ENCODE measurements around the gene MXRA8.

MXRA8 gene

DNA sequence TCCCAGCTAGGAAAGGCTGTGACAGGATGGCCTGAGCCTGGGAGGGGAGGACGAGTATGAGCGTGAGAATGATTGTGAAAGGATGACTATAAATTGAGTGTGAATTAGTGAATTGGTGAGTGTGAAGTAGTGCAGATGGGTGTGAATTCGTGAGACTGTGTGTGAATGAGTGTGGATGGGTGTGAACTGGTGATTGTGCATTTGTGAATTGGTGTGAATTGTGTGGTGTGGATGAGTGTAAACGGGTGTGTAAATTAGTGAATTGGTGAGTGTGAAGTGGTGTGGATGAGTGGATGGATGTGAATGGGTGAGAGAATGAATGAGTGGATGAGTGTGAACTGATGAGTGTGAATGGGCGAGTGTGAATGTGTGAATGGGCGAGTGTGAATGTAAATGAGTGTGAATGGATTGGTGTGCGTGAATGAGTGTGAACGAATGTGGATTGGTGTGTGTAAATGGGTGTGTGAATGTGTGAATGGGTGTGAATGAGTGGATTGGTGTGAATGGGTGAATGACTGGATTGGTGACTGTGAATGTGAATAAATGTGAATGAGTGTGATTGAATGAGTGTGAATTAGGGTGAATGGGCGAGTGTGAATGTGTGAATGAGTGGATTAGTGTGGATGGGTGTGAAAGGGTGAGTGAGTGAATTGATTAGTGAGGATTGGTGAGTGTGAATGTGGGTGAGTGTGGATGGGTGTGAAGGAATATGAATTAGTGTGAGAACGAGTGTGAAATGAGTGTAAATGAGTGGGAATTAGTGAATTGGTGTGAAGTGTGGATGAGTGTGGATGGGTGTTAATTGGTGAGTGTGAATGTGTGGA is 7.7 kb upstream of the MXRA8 start:
- no peak for FAIRE-seq

DNA sequence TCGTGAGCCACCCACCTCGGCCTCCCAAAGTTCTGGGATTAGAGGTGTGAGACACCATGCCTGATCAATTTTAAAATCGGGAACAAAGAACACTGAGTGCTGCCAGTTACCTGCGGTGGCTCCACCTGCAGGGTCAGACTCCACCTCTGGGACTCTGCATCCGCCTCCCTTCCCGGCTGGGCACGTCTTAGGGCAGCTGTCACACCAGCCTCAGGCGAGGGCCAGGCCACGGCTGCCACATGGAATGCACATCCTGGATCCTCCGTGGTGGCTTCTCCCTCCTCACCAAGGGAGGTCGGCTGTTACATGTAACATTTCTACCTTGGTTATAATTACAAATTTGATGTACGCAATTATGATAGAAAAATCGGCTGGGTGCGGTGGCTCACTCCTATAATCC is 5.9 kb upstream of the MXRA8 start:
- no peak for FAIRE-seq

DNA sequence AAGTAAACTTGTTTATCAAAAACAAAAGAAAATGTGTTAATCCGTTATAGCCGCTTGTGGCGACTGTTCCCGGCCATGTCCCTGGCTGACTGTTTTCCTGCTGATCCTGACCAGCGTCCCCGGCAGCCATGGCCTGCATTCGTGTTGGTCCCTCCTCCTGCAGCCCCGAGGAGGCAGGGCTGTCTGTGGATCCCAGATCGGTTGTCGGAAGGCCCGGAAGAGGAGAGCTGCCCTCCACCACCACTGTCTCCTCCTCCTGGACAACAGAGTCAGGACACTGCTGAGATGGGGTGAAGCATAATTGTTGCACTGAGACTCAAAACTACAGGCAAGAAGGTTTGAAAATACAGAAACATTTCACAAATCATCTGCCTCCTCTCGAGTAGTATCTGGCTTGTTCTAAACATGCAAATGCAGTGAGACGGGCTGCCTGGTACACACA is 3.6 kb upstream of the MXRA8 start:
- no peak for FAIRE-seq

DNA sequence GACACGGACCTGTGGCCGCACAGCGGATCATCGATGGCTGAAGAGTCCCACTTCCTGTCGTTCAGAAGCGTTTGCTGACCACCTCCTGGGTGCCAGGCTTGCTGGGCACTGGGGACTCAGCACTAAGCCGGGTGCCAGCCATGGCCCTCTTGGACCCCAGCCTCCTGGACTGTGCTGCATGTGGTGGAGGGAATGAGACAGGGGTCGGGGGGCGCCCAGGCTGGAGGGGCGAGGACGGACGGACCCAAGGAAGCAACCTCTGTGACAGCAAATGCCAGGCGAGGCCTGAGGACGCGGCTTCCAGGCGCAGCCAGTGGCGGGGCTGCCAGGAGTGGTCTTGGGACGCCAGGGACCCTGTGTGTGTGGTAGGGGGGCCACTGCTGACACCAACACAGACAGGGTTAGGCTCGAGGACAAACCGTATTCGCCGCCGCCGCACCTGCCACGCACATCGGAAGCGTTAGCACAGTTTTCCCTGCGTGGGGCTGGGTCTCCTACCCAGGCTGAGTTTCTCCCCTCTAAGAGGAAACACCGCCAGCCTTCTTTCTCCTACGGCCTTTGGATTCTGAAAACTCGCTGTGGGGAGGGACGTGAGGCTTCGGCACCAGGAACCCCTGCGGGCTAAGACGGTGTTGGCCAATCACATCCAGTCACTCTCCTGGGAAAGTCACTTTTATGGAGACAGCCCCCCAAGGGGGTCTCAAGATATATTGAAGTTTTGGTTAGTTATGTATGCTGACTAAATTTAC is 3.1 kb upstream of the MXRA8 start:
- no peak for FAIRE-seq

DNA sequence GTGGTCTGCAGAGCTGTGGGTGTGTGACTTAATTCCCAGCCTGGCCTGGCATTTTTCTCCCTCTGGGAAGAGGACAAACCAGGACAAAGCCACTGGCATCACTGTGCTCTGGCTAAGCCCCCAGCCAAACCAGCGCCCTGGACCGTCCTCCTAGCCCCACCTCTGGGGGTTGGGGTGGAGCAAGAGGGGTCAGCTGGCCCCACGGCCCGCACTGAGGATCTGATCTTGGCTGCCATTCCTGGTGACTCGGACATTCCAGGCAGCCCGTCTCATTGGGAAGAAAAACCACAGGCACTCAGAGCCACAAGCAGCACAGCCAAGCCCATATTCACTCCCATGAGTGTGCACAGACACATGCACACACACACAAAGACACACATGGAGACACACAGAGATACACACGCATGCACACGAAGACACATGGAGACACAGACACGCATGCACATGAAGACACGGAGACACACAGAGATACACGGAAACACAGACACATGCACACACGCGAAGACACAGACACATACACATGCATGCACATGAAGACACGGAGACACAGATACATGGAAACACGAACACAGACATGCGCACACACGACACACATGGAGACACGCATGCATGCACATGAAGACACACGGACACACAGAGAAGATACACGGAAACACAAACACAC is 2.3 kb upstream of the MXRA8 start:
- no peak for FAIRE-seq

DNA sequence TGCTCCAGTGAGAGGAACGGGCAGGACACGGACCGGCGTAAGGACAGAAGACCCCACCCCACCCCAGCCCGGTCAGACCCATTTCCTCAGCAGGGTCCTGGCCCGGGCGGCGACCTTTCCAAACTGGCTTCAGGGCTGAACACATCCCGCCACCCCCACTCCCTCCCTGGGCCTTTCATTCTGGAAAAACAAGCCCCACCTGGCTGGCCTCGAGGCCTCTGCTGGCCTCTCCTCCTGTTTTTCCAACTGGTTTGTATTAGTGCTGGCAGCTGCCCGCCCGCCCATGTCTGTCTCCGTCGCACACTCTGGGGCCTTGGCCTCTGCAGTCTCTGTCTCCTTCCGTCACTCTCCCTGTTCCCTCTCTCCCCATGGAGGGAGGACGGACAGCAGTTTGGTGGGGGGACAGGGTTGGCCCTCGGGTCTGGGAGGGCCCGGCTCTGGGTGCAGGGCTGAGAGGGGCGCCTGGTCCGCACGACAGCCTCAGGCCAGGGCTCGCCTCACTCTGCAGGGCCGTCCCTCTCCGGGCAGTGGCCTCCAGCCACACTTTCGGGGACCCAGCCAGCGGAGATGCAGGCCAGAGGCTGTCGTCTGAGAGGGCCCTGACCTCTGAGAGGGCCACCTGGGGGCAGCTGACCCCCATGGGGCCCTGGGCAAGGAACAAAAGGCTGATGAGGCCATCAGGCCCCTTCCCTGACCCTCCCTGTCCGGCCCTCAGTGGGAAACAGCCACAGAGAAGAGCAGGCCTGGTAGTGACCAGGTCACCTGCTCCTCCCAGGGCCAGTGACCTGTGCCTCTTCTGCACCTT is 1.5 kb upstream of the MXRA8 start:
- no peak for FAIRE-seq

DNA sequence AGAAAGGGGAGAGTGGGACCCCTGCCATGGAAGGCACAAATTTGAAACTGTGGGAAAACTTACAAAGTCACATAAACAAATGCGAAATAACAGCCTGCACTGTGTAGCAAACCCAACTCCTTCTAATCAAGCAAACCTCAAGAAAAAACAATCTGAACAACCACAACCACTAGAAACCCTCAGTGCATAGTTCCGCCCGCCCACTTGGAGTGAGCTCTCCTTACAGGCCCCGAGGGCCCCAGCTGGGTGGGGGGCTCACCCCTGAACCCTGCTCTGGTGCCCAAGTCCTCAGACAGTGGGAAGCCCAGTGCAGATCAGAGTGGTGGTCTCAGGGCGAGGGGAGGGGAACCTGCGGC is 931 bp upstream of the MXRA8 start:
- FAIRE-seq = no peak

DNA sequence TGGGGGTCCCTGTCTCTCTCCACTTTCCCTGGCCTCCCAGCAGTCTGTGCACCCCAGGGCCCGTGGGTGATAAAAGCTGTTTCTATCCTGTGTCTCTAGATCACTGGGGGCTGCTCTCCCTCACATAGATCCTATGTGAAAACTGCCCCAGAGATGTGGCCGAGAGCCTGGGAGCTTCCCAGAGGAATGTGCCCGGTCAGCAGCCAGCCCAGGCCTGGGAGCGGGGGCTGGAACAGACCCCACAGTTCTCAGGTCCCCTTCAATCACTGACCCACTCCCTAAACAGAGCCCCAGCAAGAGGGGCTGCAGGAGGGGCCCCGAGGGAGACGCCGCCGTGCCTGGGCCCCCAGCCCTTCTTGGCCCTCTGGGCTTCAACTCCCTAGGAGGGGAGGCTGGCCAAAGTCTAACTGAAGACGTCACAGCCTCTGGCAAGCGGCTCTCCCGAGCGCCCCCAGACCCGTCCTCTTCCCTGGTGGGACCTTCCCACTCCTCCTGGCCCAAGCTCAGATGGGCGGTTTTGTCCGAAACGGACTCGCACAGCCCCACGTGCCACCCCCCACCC is 403 bp downstream of the MXRA8 start:
- FAIRE-seq = no peak

DNA sequence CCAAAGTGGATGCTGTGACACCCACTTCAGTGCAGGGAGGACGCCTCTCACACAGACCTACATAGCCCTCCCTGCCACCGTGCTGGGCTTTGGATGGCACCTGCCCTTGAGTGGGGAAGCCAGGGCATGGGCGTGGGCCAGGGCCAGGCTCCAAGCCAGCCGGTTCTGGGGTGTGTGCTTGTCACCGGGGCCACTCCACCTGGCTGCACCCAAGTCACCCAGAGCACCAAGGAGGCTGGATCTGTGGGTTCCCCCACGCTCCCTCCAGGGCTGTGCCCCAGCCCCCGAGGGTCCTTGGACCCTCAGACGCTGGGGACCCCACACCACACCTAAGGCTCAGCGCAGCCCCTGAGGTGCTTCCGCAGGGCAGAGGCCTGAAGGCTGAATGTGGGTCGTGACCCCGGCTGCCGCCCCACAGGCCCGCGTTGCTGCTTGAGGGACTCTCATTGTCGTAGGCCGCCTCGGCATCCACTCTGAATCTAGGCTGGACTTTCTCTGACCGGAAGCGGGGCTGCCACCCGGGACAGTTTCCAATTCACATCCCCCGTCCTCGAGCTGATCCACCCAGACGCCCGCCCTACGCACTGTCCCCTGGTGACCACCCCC is 1.5 kb downstream of the MXRA8 start:
- no peak for FAIRE-seq

DNA sequence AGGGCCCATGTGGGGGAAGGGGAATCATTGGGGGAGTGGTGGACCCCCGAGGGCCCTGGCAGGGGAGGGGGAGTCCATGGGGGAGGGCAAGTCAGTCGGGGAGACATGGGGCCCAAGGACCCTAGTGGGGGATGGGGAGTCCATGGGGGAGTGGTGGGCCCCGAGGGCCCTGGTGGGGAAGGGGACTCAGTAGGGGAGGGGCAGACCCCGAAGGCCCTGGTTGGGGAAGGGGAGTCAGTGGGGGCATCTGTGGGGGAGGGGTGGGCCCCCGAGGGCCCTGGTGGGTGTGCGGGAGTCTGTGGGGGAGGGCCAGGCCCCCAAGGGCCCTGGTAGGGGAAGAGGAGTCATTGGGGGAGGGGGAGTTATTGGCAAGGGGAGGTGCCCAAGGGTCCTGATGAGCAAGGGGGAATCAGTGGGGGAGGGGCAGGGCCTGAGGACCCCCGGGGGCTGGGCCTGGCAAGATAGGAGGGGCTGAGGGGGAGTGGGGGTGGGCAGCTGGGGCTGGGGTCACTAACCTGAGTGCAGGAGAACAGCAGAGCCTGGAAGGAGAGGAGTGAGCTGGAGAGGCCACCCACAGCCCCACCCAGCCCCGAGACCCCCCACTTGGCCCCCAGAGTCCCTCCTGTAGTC is 2.1 kb downstream of the MXRA8 start:
- FAIRE-seq = no peak

DNA sequence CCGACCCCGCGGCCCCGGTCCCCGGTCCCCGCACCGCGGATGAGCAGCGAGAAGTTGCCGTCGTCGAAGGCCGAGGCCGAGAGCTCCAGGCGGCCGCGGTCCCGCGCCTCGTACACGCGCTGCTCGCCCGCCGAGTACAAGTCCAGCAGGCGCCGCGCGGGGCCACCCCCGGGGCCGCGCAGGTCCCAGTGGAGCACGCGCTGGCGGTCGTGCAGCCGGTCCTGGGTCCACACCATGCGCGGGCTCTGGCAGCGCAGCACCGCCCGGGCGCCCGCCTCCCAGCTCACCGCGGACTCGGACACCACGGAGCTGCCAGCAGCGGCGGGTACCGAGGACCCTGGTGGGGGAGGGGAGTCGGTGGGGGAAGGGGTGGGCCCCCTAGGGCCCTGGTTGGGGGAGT is 2.9 kb downstream of the MXRA8 start:
- FAIRE-seq = no peak

DNA sequence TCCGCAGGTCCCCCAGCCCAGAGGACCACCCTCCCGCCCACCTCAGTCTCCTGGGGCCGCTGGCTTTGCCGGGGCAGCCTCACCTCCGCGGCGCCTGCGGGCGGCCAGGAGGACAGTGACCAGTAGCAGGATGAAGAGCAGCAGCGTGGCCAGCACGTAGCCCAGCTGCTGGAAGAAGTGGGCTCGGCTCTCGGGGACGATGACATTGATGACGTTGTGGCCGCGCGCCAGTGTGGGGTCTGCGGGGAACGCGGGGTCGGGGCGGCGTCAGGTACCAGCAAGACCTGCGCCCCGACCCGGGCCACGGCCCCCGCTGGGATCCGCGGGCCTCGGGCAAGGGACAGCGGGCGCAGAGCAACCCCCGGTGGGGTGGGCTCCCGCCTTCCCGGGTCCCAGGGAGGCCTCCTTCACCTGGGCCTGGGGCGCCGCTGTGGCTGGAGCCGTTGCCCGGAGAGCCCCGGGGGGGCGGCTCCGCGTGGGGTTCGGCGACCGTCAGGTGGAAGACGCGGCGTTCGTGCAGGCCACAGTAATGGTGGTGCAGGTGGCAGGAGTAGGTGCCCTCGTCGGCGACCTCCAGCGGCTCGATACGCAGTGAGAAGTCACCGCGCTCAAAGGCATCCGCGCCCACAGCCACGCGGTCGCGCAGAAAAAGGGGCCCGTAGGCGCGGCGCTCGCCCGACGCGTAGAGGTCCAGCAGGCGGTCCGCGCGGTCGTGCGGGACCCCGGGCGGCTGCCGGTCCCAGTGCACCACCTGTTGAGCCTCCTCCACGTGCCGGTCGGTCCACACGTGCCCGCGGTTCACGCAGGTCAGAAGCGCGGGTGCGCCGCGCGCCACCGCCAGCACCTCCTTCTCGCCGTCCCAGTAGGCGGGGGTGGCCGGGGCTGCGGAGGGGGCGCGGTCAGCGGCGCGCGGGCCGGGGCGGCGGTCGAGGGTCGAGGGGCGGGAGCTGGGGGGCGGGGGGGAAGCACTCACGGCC is 3.8 kb downstream of the MXRA8 start:
- FAIRE-seq = no peak

DNA sequence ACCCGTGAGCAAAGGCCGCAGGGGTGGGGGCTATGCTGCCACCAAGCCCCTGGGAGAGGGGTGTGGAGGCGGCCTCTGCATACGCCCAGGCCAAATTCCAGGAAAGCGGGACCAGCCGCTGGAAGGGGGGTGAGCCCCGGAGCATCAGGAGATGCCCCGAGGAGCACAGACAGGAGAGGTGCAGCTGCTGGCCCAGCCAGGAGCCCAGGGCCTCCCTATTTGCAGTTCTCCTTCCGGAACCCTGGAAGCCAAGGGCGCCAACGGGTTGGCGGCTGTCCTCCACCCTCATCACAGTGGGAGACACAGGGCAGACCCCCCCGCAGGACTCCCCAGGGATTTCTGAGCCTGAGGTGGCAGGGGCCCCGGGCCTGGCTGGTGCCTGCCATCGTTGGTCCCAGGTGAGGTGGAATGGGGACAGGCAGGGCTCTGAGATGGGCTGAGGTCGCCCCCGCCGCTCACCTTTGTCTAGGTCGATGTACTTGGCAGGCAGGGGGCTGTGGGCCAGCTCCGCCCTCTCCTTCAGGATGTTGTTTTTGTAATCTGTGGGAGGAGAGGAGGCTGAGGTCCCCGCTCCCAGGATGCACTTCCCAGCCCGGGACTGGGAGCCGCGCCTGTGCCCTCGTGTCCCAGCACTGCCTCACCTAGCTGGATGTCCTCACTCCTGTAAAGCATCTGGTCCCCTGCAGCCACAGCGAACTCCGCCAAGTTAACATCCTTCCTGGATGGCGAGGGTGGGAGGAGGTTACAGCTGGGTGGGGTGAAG is 4.8 kb downstream of the MXRA8 start:
- FAIRE-seq = no peak

DNA sequence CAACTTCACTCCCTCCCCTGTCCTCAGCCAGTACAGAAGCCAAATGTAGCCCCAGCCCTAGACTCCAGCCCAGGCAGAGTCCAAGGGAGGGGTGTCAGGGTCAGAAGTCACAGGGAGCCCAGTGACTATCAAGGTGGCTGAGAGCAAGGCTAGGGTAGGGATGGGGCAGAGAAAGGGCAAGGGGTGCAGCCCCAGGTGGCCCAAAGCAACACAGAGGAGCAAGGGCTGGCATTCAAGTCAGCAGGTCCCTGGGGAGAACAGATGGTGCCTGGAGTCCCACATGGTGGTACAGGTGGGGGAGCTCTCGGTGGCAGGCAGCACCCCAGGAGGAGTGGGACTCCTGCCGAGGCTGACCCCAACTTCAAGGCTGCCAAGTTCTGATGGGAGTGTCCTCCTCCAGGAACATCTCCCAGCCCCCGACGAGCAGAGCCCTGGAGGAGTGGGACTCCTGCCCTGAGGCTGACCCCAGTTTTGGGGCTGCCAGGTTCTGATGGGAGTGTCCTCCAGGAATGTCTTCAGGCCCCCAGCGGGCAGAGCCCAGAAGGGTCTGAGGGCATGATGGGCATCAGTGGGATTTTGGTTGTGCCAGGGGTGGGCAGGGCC is 5.5 kb downstream of the MXRA8 start:
- no peak for FAIRE-seq

DNA sequence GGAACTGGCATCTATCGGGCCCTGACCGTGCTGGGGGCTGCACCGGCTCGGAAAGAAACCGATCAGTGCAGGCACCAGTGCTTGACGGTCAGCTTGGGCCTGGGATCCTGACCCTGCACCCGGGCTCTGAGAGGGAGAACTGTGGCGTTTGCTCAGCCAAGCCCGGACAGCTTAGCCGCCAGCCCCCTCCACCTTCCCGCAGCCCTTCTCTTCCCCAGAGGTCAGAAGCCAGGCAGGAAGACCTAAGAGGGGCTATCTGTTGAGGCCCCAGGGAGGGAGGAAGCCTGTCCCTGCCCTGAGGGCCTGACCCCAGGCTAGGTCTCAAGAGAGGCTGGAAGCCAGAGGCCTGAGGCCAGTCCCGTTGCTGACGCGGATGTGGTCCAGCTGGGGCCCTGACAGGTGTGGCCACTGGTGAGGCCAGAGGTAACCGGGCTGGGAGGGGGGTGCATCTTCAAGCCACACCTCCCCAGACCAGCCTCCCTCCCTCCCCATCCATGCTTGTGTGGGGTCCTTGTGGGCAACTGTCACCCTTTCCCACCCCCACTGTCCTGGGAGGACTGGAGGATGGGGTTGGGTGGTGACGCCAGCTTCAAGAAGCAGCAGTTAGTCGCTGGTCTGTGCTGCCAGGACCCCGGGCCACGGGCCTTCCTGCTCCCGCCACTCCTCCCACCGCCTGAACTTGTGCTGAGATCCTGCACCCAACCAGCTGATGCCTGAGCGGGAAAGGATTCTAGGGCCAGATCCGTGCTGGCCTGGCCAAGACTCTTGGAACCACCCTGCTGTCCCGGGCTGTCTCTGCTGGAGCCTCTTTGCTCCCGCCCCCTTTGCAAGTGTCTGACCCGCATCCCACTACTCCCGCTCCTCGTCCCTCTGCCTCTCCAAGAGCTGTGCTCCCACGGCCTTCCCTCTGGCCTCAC is 6.6 kb downstream of the MXRA8 start:
- no peak for FAIRE-seq

DNA sequence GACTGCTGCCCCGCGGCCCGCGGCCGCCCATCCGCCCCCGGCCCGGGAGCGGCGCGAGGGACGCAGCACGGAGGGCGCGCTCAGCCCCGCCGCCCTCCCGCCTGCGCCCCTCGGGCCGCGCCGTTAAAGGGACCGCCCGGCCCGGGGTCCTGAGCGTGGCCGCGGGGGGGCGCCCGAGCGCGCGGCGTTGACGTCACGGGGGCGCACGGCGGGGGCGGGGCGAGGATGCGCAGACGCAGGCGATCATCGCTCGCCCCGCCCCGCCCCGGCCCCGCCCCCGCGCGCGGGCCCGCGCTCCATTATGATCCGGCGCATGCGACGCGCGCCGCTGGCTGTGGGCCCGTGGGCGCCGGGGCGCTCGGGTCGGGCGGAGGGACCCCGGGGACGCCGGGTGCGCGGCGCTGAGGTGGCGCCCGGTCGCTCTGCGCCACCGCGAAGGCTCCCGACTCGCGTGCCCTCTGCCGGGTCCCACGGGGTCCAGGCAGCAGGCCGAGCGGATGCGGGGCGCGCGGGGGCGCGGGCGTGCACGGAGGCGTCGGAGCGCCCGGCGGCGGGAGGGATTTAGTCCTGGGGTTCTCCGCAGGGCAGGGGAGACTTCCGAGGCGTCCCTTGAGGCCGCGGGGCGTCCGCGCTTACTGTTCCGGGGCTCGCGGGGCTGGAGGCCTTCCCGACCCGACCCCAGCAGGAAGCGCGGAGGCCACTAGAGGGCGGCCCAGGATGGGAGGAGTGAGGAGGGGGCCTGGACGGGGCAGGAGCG is 8.9 kb downstream of the MXRA8 start, which contains the start of gene DVL1:
Gene DVL1, minus strand, starts transcription at position 163 of the 757 bp plus-strand sequence. CDS start 353 bp downstream, outside the sequence.
- no peak for FAIRE-seq
